HG02884 (cell line): ENCODE data around the gene SMKR1.
"Not testable (repeated sequence)": the region's sequence is repeated elsewhere in the genome, so short reads cannot be mapped to it uniquely, and the experiment has no call there.

Experiments
- ATAC-seq: cut with Tn5 transposase; IDR thresholded peaks from one replicate; pipeline ENCODE4 v1.9.1; 2021; ENCODE audit warnings: mild to moderate bottlenecking, moderate library complexity; ENCODE audit not compliant: unreplicated experiment

Gene SMKR1

GRCh38 chr7:129524405-129524804 lies 22.1 kb downstream of the SMKR1 start:
- ATAC-seq = not testable (repeated sequence)

GRCh38 chr7:129525225-129525862 lies 23.0 kb downstream of the SMKR1 start:
- no peak for ATAC-seq

GRCh38 chr7:129529643-129530042 lies 27.3 kb downstream of the SMKR1 start:
- ATAC-seq = no peak

GRCh38 chr7:129530795-129531391 lies 28.6 kb downstream of the SMKR1 start:
- ATAC-seq = no peak

- ATAC-seq = no peak
Measured at GRCh38 chr7:129531721-129532120, 29.4 kb downstream of the SMKR1 start.

- no peak for ATAC-seq
Measured at GRCh38 chr7:129532375-129532774, 30.0 kb downstream of the SMKR1 start.

- ATAC-seq = not testable (repeated sequence)
Measured at GRCh38 chr7:129534558-129535274, 32.4 kb downstream of the SMKR1 start.

GRCh38 chr7:129535896-129536295 lies 33.6 kb downstream of the SMKR1 start:
- ATAC-seq = no peak

GRCh38 chr7:129536323-129536722 lies 34.0 kb downstream of the SMKR1 start:
- ATAC-seq = no peak

- ATAC-seq = no peak
Measured at GRCh38 chr7:129538790-129539189, 36.5 kb downstream of the SMKR1 start.

- ATAC-seq = no peak
Measured at GRCh38 chr7:129540340-129540739, 38.0 kb downstream of the SMKR1 start.

GRCh38 chr7:129544700-129545099 lies 42.4 kb downstream of the SMKR1 start:
- no peak for ATAC-seq

- ATAC-seq = no peak
Measured at GRCh38 chr7:129550693-129551360, 48.5 kb downstream of the SMKR1 start.

GRCh38 chr7:129553899-129554461 lies 51.6 kb downstream of the SMKR1 start:
- ATAC-seq = no peak

- ATAC-seq = no peak
Measured at GRCh38 chr7:129556607-129557133, 54.3 kb downstream of the SMKR1 start.

GRCh38 chr7:129557686-129558481 lies 55.6 kb downstream of the SMKR1 start:
- no peak for ATAC-seq

- ATAC-seq = no peak
Measured at GRCh38 chr7:129559564-129559963, 57.2 kb downstream of the SMKR1 start.

- ATAC-seq = no peak
Measured at GRCh38 chr7:129560831-129561230, 58.5 kb downstream of the SMKR1 start.

GRCh38 chr7:129561677-129562359 lies 59.5 kb downstream of the SMKR1 start:
- ATAC-seq = no peak
